ENCODE results near the gene MGMT. TPM values are rescaled to one million over a fixed set of nuclear protein-coding genes. Genes with fewer than 3 reads are reported as not detected.

MGMT gene
- total and polyA plus RNA-seq, 9 of the 15 experiments (the other 6 are each of a cell fraction or from before 2014, with no cell fraction given), result 0.03 to 0.29 (median 0.11) TPM; not detected in 4

DNA sequence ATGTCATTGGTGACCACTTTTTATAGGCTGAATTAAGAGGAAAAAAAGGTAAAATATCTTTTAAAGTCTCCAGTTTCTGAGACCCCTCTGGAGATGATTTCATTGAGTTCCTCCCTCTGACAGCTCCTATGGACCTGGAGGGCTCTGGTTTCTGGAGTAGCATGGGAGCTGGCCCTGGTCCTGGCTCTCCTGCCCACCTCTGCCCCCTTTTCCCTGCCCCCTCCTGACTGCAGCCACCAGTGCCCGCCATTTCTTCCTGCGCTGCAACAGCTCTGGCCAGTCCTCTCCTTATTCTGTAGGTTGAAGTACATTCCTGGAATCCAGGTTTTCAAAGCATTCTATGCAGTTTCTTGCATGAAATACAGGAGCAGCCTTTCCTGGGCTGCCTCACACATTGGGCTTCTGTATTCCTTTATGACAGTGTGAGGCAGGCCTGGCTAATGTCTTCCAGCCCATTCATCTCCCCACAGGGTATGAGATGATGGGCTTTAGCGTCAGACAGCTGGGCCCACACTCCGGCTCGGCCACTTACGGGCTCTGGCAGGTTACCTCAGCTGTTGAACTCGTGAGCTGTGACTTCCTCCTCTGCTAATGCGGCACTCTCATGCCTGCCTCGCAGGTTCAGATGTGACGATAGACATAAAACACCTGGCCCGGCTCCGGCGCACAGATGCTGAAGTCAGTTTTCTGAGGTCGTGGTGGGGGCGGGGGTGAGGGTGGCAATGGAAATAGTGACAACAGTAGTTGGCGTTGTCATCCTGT, 101.7 kb downstream of the MGMT start (continued):
- no peak for TF ChIP-seq ZSCAN29 (IDR thresholded peaks at IDR 0.05)
- TF ChIP-seq ZNF274 (IDR thresholded peaks at IDR 0.05; ENCODE audit: borderline replicate concordance, low read depth, low read length), result no peak
- no peak for TF ChIP-seq TBP (optimal IDR thresholded peaks at IDR 0.05; ENCODE audit: low read depth, low read length)
- no peak for TF ChIP-seq BRD4 (IDR thresholded peaks at IDR 0.05)
- no peak for TF ChIP-seq FOSL1 (tag; conservative IDR thresholded peaks at IDR 0.05)
- no peak for TF ChIP-seq TAF1 (IDR thresholded peaks at IDR 0.05; ENCODE audit: control insufficient read depth, extremely low read depth, insufficient read depth, low read length, severe bottlenecking)
- no peak for TF ChIP-seq JUNB (CRISPR knock-in tag; conservative IDR thresholded peaks at IDR 0.05)
- TF ChIP-seq PRMT5 (CRISPR knock-in tag; IDR thresholded peaks at IDR 0.05), result no peak
- no peak for TF ChIP-seq SMARCC2 (IDR thresholded peaks at IDR 0.05; ENCODE audit: low read depth)

GRCh38 chr10:129570185-129570584, 103.1 kb downstream of the MGMT start:
- Histone ChIP-seq H4K20me1 (replicated peaks; ENCODE audit: control insufficient read depth, insufficient read depth, low read length) (no peaks in the 10 kb centered on the region), H3K4me2 (ENCODE audit: insufficient read depth, low read length) (no peak overlapping the region), H3K9me1 (ENCODE audit: control insufficient read depth, insufficient read depth, low read length) (no peaks in the 10 kb centered on the region), H3K9me3 (replicated peaks; ENCODE audit: control insufficient read depth, insufficient read depth, low read depth, low read length) (no peaks in the 10 kb centered on the region), H3K27ac (ENCODE audit: extremely low read depth, low read depth, low read length) (no peak overlapping the region), H3K4me1 (replicated peaks in 1 of 2; ENCODE audit: control insufficient read depth in 2 of 2, insufficient read depth in 2 of 2, low read length in 2 of 2) (no peaks in the 10 kb centered on the region), H3K9ac (ENCODE audit: insufficient read depth in 1 of 2, low read depth in 2 of 2, low read length in 2 of 2) (no peak overlapping the region), H2AFZ (ENCODE audit: low read depth, low read length) (no peak overlapping the region), H3K27me3 (ENCODE audit: control insufficient read depth in 2 of 2, insufficient read depth in 2 of 2, low read length in 2 of 2) (peaks cover 0 to 10% of the 10 kb centered on the region in 2 experiments; a peak in 1 of 5 replicates), H3K79me2 (ENCODE audit: control insufficient read depth, insufficient read depth, low read length) (no peaks in the 10 kb centered on the region), H3K4me3 (no peak overlapping the region), H3K36me3 (ENCODE audit: control insufficient read depth, insufficient read depth, low read length) (no peaks in the 10 kb centered on the region)
- BruUV-seq (replicated peaks), result no TSS peak
- FAIRE-seq (no peak), ATAC-seq (no peak), DNase-seq (ENCODE audit: extremely low read depth in 1 of 4, low spot score in 3 of 4) (no peak)
- WGBS (ENCODE audit: insufficient coverage, low coverage, missing lambda C conversion rate), result 0% methylated on average over 11 of the region's 11 CpGs
- no peak for TF ChIP-seq ZNF212 (CRISPR knock-in tag; IDR thresholded peaks at IDR 0.05)
- TF ChIP-seq BRD9 (IDR thresholded peaks at IDR 0.05; ENCODE audit: low read depth, partially characterized antibody), result no peak
- no peak for TF ChIP-seq ZNF239 (CRISPR knock-in tag; IDR thresholded peaks at IDR 0.05)
- TF ChIP-seq ZNF668 (CRISPR knock-in tag; IDR thresholded peaks at IDR 0.05), result no peak
- in situ Hi-C loops (cut with MboI), result no loop called here
- intact Hi-C loops (cut with micrococcal nuclease), result no loop called here
- ChIA-PET POLR2A (no interaction called here), CTCF (ENCODE audit: low intra/inter-chr PET ratio) (no interaction called here)

Measured in K562 (cell line).